ENCODE measurements around the gene SEMG1.

The SEMG1 gene

DNA sequence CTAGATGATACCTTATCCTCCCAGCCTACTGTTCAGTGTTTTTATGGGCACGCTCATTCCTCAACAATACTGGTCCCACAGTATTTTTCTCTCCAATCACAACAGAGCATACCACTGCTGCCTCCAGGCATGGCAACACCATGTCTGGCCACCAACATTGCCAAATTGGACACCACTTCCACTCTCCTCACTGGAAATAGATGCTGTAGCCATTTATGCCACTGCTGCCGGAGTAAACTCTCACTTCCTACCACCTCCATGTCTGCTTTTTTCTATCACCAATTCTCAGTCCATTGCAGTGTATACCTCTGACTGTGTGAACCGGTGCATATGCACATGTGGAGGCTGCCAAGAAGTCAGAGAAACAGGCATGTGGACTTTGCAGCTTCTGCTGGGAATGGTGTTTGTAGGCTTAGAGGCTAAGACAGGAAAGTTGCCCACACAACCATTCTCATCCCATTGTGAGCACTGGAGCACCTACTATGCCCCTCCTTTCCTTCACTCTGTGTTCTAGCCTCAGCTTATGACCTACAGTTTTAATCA lies 17.7 kb upstream of the SEMG1 start:
- ATAC-seq (ENCODE audit: insufficient read depth, low read depth): no peak

GRCh38 chr20:45189861-45190260 lies 17.0 kb upstream of the SEMG1 start:
- no peak overlapping the region for H3K4me2 ChIP-seq (ENCODE audit: insufficient read depth, low read length)
- H4K20me1 ChIP-seq (ENCODE audit: insufficient read depth, low read length): no peaks in the 10 kb centered on the region
- no peak overlapping the region for H3K27ac ChIP-seq (ENCODE audit: low read length)
- H2AFZ ChIP-seq (ENCODE audit: low read depth, low read length): no peak overlapping the region
- peaks cover 13% of the 10 kb centered on the region for H3K27me3 ChIP-seq (ENCODE audit: insufficient read depth, low read length, poor library complexity)
- H3K9me3 ChIP-seq (ENCODE audit: insufficient read depth, low read length, severe bottlenecking): no peaks in the 10 kb centered on the region
- ATAC-seq (ENCODE audit: insufficient read depth, low read depth) (no peak), DNase-seq (no peak)
- H3K4me1 ChIP-seq (ENCODE audit: insufficient read depth, low read length): no peaks in the 10 kb centered on the region
- no peak overlapping the region for H3K9ac ChIP-seq (ENCODE audit: low read depth, low read length)
- H3K36me3 ChIP-seq (ENCODE audit: insufficient read depth, low read length): no peaks in the 10 kb centered on the region
- no peaks in the 10 kb centered on the region for H3K79me2 ChIP-seq (ENCODE audit: insufficient read depth, low read length)
- TF ChIP-seq, protein P1, sequence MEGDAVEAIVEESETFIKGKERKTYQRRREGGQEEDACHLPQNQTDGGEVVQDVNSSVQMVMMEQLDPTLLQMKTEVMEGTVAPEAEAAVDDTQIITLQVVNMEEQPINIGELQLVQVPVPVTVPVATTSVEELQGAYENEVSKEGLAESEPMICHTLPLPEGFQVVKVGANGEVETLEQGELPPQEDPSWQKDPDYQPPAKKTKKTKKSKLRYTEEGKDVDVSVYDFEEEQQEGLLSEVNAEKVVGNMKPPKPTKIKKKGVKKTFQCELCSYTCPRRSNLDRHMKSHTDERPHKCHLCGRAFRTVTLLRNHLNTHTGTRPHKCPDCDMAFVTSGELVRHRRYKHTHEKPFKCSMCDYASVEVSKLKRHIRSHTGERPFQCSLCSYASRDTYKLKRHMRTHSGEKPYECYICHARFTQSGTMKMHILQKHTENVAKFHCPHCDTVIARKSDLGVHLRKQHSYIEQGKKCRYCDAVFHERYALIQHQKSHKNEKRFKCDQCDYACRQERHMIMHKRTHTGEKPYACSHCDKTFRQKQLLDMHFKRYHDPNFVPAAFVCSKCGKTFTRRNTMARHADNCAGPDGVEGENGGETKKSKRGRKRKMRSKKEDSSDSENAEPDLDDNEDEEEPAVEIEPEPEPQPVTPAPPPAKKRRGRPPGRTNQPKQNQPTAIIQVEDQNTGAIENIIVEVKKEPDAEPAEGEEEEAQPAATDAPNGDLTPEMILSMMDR (IDR thresholded peaks at IDR 0.05; ENCODE audit: borderline replicate concordance, extremely low read depth, low read length, poor library complexity, severe bottlenecking): no peak
- TF ChIP-seq EZH2 (IDR thresholded peaks at IDR 0.05; ENCODE audit: borderline replicate concordance, low read depth, low read length, severe bottlenecking): no peak
- H3K4me3 ChIP-seq (ENCODE audit: low read depth in 1 of 2, low read length in 2 of 2): no peak overlapping the region

More for the DNA sequence above, 17.7 kb upstream of the SEMG1 start:
- Histone ChIP-seq H3K9ac (ENCODE audit: low read depth, low read length) (no peak overlapping the region), H3K4me2 (ENCODE audit: insufficient read depth, low read length) (no peak overlapping the region), H3K79me2 (ENCODE audit: insufficient read depth, low read length) (no peaks in the 10 kb centered on the region), H3K27ac (ENCODE audit: low read length) (no peak overlapping the region), H3K9me3 (ENCODE audit: insufficient read depth, low read length, severe bottlenecking) (no peaks in the 10 kb centered on the region), H3K27me3 (ENCODE audit: insufficient read depth, low read length, poor library complexity) (peaks cover 13% of the 10 kb centered on the region), H3K4me3 (ENCODE audit: low read depth in 1 of 2, low read length in 2 of 2) (no peak overlapping the region), H2AFZ (ENCODE audit: low read depth, low read length) (no peak overlapping the region), H3K36me3 (ENCODE audit: insufficient read depth, low read length) (no peaks in the 10 kb centered on the region), H4K20me1 (ENCODE audit: insufficient read depth, low read length) (no peaks in the 10 kb centered on the region), H3K4me1 (ENCODE audit: insufficient read depth, low read length) (no peaks in the 10 kb centered on the region)
- no peak for DNase-seq
- no peak for TF ChIP-seq EZH2 (IDR thresholded peaks at IDR 0.05; ENCODE audit: borderline replicate concordance, low read depth, low read length, severe bottlenecking)
- TF ChIP-seq, protein P1 (IDR thresholded peaks at IDR 0.05; ENCODE audit: borderline replicate concordance, extremely low read depth, low read length, poor library complexity, severe bottlenecking): no peak

DNA sequence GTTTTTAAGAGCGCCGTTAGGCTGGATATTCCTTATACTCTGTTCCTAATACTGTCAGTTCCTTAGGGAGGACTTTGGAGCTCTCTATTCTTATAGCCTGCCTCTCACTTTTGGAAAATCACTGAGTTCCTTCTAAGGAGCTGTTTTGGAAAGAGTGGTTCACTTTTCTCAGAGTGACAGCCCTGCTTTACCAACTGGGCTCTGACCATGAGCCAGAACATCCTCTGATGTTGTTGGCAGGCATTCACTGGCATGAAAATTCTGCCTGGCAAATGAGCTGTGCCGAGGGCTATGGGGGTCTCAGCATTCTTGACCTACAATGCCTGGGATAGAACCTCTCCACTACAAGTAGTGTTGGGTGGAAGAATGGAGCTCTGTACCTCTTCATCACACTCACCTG lies 14.9 kb upstream of the SEMG1 start:
- Histone ChIP-seq H3K79me2 (ENCODE audit: insufficient read depth, low read length) (no peaks in the 10 kb centered on the region), H3K36me3 (ENCODE audit: insufficient read depth, low read length) (no peaks in the 10 kb centered on the region), H3K9ac (ENCODE audit: low read depth, low read length) (no peak overlapping the region), H3K27ac (ENCODE audit: low read length) (no peak overlapping the region), H4K20me1 (ENCODE audit: insufficient read depth, low read length) (no peaks in the 10 kb centered on the region), H3K27me3 (ENCODE audit: insufficient read depth, low read length, poor library complexity) (peaks cover 13% of the 10 kb centered on the region), H3K9me3 (ENCODE audit: insufficient read depth, low read length, severe bottlenecking) (no peaks in the 10 kb centered on the region), H3K4me2 (ENCODE audit: insufficient read depth, low read length) (no peak overlapping the region), H3K4me3 (ENCODE audit: low read depth in 1 of 2, low read length in 2 of 2) (no peak overlapping the region), H2AFZ (ENCODE audit: low read depth, low read length) (no peak overlapping the region), H3K4me1 (ENCODE audit: insufficient read depth, low read length) (no peaks in the 10 kb centered on the region)
- DNase-seq (no peak), ATAC-seq (ENCODE audit: insufficient read depth, low read depth) (no peak)
- TF ChIP-seq, protein P1 (IDR thresholded peaks at IDR 0.05; ENCODE audit: borderline replicate concordance, extremely low read depth, low read length, poor library complexity, severe bottlenecking): no peak
- TF ChIP-seq EZH2 (IDR thresholded peaks at IDR 0.05; ENCODE audit: borderline replicate concordance, low read depth, low read length, severe bottlenecking): no peak

- Histone ChIP-seq H3K79me2 (ENCODE audit: insufficient read depth, low read length) (no peaks in the 10 kb centered on the region), H3K9ac (ENCODE audit: low read depth, low read length) (no peak overlapping the region), H4K20me1 (ENCODE audit: insufficient read depth, low read length) (no peaks in the 10 kb centered on the region), H3K9me3 (ENCODE audit: insufficient read depth, low read length, severe bottlenecking) (no peaks in the 10 kb centered on the region), H3K4me2 (ENCODE audit: insufficient read depth, low read length) (no peak overlapping the region), H3K4me1 (ENCODE audit: insufficient read depth, low read length) (no peaks in the 10 kb centered on the region), H3K27me3 (ENCODE audit: insufficient read depth, low read length, poor library complexity) (peaks cover 5% of the 10 kb centered on the region), H3K4me3 (ENCODE audit: low read depth in 1 of 2, low read length in 2 of 2) (no peak overlapping the region), H3K27ac (ENCODE audit: low read length) (no peak overlapping the region), H2AFZ (ENCODE audit: low read depth, low read length) (no peak overlapping the region), H3K36me3 (ENCODE audit: insufficient read depth, low read length) (no peaks in the 10 kb centered on the region)
- no peak for DNase-seq
- ATAC-seq (ENCODE audit: insufficient read depth, low read depth): no peak
- TF ChIP-seq, protein P1 (IDR thresholded peaks at IDR 0.05; ENCODE audit: borderline replicate concordance, extremely low read depth, low read length, poor library complexity, severe bottlenecking): no peak
- no peak for TF ChIP-seq EZH2 (IDR thresholded peaks at IDR 0.05; ENCODE audit: borderline replicate concordance, low read depth, low read length, severe bottlenecking)
Observed at GRCh38 chr20:45193331-45193730, 13.5 kb upstream of the SEMG1 start.

Measured in DND-41 (cell line).